Cardiac muscle cell (in vitro differentiated cells and primary cell): ENCODE data around the gene SPRED3. TPM values are rescaled to one million over a fixed set of nuclear protein-coding genes. Genes with fewer than 3 reads are reported as not detected.
"Not testable (repeated sequence)": the region's sequence is repeated elsewhere in the genome, so short reads cannot be mapped to it uniquely, and the experiment has no call there.

Source experiments
- DNase-seq, 2 donors: peaks; one replicate each; pipeline versions ENCODE4 v3.0.0 to v3.0.0-alpha.2; 2010 to 2017; ENCODE audit warnings: low read depth in 1 of 2, low spot score in 1 of 2
- H3K27ac ChIP-seq: fragments of 200-600 bp; sonication (generic); 2 replicates; pipeline ENCODE4 v1.5.1; 2016
- H3K27me3 ChIP-seq: fragments of 200-600 bp; sonication (generic); 2 replicates; pipeline ENCODE4 v1.6.0; 2016; ENCODE audit warnings: control low read depth
- H3K36me3 ChIP-seq: fragments of 200-600 bp; sonication (generic); 2 replicates; pipeline ENCODE4 v1.5.1; 2016; ENCODE audit warnings: control low read depth
- H3K4me1 ChIP-seq: fragments of 200-600 bp; sonication (generic); 2 replicates; pipeline ENCODE4 v1.8.1; 2017; ENCODE audit warnings: low read depth, mild to moderate bottlenecking, mixed run types
- H3K4me3 ChIP-seq: fragments of 200-600 bp; sonication (generic); 2 replicates; pipeline ENCODE4 v1.5.1; 2016; ENCODE audit warnings: mild to moderate bottlenecking
- H3K9me3 ChIP-seq: fragments of 200-600 bp; sonication (generic); 2 replicates; pipeline ENCODE4 v1.5.1; 2017; ENCODE audit warnings: low read depth, mild to moderate bottlenecking, control low read depth
- CTCF ChIP-seq: IDR thresholded peaks from 2 replicates; pipeline ENCODE4 v1.5.1; 2012; ENCODE audit warnings: low read depth, mild to moderate bottlenecking, low read length
- polyA plus RNA-seq: library from polyadenylated mRNA; unstranded; fragments of >200 nt; fragmentation: Nextera tagmentation; extraction: Ambion mirVana; gene quantifications from 2 replicates; pipeline ENCODE4 v1.2.1, GENCODE V29; 2016
- total RNA-seq: library from RNA; depleted of rRNA; stranded (reverse); fragments of >200 nt; gene quantifications from 2 replicates; pipeline ENCODE4 v1.2.3, GENCODE V29; 2016

The SPRED3 gene
- total and polyA plus RNA-seq, 2 experiments from 2014 or later: 1.3 to 2.6 TPM

DNA sequence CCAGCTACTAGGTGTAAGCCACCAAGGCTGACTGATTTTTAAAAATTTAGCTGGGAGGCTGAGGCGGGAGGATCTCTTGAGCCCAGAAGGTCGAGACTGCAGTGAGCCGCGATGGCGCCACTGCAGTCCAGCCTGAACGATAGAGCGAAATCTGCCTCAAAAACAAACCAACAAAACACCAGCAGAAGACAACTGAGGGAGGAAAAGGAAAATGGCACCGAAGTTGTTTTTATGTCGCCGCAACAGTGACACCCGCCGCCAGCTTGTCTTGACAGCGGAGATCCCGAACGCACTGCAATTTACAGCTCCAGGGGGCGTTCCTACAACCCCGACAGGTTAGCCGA lies 14.1 kb downstream of the SPRED3 start:
- no peaks in the 10 kb centered on the region for H3K36me3 ChIP-seq
- H3K27me3 ChIP-seq: no peaks in the 10 kb centered on the region
- H3K4me1 ChIP-seq: no peaks in the 10 kb centered on the region
- no peak for TF ChIP-seq CTCF
- peak overlapping the region; percentile 11 for H3K4me3 ChIP-seq
- DNase-seq: no peak
- no peak overlapping the region for H3K27ac ChIP-seq
- H3K9me3 ChIP-seq: no peaks in the 10 kb centered on the region

DNA sequence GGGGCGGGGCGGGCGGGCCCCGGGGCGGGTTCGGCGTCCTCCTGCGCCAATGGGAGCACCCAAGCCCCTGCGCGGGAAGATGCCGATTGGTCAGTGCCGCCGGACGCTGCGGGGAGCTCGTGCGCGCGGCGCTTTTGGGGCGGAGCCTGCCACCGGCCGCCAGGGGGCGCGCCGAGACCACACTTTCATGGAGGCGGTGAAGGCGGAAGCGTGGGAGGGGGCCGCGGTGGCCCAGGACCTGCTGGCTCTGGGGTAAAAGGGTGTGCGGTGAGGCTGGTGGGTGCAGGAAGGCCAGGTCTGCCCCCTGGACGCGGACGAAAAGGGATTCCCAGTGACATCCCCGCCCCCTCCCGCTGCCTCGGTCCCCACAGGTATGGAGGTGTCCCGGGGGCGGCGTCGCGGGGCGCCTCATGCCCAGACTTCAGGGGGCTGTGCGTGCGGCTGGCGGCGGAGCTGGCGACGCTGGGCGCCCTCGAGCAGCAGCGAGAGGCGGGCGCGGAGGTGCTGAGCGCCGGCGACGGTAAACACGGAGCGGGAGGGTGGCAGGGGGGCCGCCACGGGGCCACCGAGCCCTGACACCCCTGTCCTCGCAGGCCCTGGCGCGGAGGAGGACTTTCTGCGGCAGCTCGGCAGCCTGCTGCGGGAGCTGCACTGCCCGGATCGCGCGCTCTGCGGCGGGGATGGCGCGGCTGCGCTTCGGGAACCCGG lies 14.6 kb downstream of the SPRED3 start, which contains the start of gene FAM98C:
Gene FAM98C (plus strand): TSS at position 127 of the 708 bp plus-strand sequence. CDS start 61 bp downstream, at position 188.
- H3K27ac ChIP-seq: no peak within 1 kb of the TSS
- peak within 1 kb of the TSS; percentile 44 for H3K4me3 ChIP-seq
- peak; percentile 86 for TF ChIP-seq CTCF
- H3K36me3 ChIP-seq: no peaks in the 10 kb centered on the region
- no peaks in the 10 kb centered on the region for H3K4me1 ChIP-seq
- no peaks in the 10 kb centered on the region for H3K9me3 ChIP-seq
- peak; percentile 98 for DNase-seq
- no peaks in the 10 kb centered on the region for H3K27me3 ChIP-seq

GRCh38 chr19:38404858-38405257 lies 16.4 kb downstream of the SPRED3 start:
- no peak for DNase-seq
- Histone ChIP-seq H3K27ac (no peak overlapping the region), H3K4me3 (no peak overlapping the region), H3K36me3 (no peaks in the 10 kb centered on the region), H3K9me3 (no peaks in the 10 kb centered on the region), H3K27me3 (no peaks in the 10 kb centered on the region), H3K4me1 (no peaks in the 10 kb centered on the region)
- no peak for TF ChIP-seq CTCF

DNA sequence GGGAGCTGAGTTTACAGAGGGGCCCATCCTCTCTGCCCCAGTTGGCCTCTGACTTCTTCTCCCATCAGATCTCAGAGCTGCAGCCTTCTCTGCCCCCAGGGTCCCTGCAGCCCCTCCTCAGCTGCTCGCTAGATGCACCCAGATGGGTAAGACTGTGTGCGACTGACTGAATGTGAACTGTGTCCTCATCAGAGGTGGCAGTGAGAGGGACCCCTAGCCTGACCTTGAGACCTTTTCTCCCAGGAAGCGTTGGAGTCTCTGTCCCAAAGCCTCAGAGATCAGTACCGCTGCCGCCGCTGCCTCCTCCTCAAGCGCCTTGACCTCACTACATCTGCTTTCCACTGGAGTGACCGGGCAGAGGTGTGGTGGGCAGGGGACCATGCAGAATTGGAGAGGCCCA lies 16.8 kb downstream of the SPRED3 start:
- no peak overlapping the region for H3K4me3 ChIP-seq
- no peaks in the 10 kb centered on the region for H3K9me3 ChIP-seq
- no peaks in the 10 kb centered on the region for H3K36me3 ChIP-seq
- no peaks in the 10 kb centered on the region for H3K4me1 ChIP-seq
- TF ChIP-seq CTCF: no peak
- H3K27me3 ChIP-seq: no peaks in the 10 kb centered on the region
- DNase-seq: no peak
- H3K27ac ChIP-seq: no peak overlapping the region

- DNase-seq: peak in 1 of 2 donors; percentile 79
- no peak for TF ChIP-seq CTCF
- H3K27me3 ChIP-seq: no peaks in the 10 kb centered on the region
- H3K4me1 ChIP-seq: peaks cover 6% of the 10 kb centered on the region
- no peaks in the 10 kb centered on the region for H3K9me3 ChIP-seq
- no peaks in the 10 kb centered on the region for H3K36me3 ChIP-seq
- H3K4me3 ChIP-seq: no peak overlapping the region
- H3K27ac ChIP-seq: no peak overlapping the region
Measured at GRCh38 chr19:38409631-38410133, 21.2 kb downstream of the SPRED3 start.

DNA sequence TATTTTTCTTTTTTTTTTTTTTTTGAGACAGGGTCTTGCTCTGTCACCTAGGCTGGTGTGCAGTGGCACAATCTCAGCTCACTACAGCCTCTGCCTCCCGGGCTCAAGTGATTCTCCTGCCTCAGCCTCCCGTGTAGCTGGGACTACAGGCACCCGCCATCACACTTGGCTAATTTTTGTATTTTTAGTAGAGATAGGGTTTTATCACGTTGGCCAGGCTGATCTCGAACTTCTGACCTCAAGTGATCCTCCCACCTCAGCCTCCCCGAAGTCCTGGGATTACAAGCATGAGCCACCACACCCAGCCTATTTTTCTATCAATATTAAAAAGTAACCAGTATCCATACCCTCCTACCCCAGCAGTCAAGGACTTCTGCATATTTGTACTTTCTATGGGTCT lies 21.9 kb downstream of the SPRED3 start:
- H3K27me3 ChIP-seq, H3K9me3 ChIP-seq, H3K27ac ChIP-seq, H3K4me1 ChIP-seq, H3K4me3 ChIP-seq, DNase-seq, H3K36me3 ChIP-seq: not testable (repeated sequence)
